ENCODE data around the gene UBE2N.
"Not testable (repeated sequence)": the region's sequence is repeated elsewhere in the genome, so short reads cannot be mapped to it uniquely, and the experiment has no call there.

UBE2N gene

DNA sequence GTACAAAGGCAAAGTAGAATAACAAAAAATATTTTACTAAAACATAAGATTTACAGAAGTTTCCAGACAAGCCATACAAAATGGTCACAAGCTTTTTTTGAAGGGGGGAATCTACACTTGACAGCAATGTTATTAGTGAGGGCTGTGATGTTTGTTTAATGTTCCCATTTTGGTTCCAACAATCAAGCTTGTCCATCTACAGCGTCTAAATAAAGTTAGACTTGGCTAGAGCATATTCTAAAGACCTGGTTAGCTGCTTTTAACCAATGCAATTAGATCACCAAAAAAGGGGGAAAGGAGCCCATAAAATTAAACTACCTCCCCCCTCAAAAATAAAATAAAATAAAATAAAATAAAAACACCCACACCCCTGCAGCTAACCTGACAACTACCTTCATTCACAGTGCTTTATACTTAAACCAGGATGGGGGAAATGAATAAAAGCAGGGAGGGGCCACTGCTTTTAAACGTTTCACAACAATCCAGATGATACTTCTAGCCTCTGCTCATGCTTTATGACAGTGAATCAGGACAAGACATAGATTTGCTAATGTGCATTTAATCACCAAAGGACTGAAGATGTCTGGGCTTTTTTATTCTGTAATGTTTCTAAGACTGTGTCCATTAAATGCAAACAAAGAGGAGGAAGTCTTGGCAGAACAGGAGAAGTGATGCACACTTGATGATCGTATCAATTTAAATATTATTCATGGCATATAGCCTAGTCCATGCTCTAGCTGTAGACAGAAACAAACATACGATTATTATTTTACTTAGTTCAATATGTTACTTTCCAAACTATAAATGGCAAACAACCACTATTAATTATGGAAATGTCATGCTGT lies 32.2 kb downstream of the UBE2N start:
- not testable (repeated sequence) for DNase-seq

DNA sequence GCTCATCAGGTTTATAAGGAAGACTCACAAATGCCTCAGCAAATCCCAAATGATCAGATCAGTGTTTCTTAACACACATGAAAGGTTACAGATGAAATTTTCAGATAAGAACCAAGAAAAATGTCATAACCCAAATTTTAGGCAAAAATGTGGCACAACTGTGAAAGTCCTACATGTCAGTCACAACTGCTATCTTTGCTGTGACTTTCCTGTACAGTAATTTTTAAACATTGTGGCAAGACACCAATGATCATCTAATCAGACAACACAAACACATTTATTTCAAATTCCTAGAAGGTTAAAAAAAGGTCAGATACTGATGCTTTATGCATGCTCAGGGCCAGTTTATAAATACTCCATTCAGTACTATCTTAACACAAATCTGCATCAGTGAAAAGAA lies 32.9 kb downstream of the UBE2N start:
- no peak for DNase-seq

DNA sequence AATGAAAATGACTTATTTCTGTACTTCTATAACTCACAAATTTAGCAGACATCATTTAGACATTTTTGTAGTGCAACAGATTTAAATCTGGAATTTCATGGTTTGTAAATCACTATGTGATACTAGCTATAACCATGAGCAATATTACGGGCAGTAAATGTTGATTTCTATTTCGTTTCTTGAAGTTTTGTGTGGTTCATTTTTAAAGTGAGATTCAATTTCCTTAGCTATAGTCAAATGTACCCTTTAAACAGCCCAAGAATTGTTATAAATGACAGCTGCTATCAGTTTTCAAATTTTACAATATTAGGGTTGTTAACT lies 33.8 kb downstream of the UBE2N start:
- no peak for DNase-seq

DNA sequence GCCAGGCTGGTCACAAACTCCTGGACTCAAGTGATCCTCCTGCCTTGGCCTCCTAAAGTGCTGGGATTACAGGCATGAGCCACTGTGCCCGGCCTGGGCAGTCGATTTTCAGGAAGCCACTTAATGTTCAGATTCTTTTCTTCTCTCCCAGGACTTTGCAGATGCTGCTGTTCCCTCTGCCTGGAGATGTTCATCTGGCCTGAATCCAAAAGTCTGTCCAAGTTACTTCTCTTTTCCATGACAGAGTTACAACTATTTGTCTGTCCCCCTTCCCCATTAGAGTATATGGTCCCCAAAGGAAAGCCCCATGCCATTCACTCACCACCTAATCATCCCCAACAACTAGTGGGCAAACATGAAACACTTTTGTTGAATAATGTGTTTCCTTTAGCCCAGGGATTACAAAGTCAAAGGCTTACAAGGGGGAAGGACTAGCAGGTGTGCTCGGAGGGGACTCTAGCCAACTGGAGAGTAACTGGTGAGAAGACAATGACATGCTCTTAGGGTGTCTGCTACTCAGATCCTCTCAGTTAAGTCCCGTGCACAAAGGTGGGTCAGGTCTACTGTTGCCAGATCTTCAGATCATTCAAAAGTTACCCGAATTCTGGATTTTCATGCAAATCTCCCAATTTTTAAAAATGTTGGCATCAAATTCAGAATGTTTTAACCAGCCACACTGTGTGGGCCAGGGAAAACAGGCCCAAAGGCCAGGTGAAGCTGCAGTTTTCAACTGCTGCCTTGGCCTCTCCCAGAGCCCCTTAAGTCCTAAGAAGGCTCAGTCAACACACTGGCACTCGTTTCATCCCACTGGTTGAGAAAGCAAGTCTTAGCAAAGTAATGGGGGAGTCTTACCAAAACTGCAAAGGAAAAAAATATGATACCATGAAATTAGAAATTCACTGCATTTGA lies 34.4 kb downstream of the UBE2N start:
- DNase-seq = no peak

DNA sequence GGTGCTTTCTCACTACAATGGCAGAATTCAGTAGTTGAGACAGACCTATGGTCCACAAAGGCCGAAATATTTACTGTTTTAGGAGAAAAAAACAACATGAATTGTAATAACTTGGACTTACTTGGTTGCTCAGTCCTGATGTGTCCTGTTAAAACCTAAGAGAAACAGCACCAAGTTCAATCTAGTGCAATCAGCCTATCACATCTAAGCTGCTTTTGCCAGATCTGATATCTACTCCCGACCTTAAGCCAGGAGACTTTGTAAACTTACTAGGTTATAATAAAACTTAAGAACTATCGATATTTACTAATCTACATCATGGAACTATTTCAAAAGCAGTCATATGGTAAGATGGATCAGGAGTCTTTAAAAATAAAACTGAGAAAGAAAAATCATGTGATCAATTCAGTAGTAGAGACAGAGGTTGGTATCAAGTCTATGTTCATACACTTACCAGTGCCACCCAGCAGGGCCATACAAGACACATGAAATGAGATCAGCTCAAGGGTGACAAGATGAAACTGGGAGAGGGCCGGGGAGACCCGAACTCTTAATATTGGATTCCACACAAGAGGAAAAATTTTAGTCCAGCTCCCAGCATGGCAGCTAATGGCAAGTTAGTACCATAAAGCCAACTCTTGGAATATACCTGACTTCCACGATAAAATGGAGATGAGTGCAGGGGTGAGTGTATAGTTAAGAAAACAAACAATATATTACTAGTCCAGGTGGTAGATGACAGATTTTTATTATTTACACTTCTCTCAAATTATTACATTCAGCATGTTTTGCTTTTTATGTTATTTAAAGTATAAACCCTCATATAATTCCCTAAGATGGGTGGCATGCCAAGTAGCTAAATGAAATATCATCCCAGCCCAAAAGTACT lies 36.5 kb downstream of the UBE2N start:
- no peak for DNase-seq

DNA sequence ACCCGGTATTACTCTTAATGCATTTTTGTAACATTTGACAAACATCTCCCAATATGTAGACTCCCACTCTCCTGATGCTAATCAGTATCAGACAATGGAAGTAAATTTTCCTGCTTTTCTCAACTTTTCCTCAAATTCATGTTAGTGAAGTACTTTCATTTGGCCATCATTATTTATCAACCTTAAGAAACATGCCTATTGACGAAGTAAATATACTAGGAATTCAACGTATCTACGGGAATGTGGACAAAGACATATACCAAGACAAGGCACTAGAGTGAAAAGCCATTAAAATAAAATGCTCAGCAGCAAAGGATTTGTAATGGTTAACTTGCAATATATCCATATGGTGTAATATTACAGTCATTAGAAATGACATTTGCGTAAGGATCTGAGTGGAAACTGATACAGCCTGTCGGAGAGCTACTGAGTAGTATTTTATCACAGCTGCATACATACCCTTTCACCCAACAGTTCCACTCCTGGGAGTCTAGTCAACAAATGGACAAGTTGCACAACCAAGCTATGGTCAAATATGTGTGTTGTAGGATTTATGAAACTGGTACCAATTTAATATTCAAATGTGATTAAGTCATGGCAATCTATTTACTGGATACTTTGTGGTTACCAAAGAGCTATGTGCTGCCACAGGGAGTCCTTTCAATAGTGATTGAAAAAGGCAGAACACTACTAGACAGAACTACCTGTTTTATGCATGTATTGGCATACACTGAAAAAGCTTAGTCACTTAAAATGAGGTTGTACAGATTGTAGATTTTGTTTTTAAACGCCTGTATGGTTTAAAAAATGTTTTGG lies 37.6 kb downstream of the UBE2N start:
- no peak for DNase-seq

DNA sequence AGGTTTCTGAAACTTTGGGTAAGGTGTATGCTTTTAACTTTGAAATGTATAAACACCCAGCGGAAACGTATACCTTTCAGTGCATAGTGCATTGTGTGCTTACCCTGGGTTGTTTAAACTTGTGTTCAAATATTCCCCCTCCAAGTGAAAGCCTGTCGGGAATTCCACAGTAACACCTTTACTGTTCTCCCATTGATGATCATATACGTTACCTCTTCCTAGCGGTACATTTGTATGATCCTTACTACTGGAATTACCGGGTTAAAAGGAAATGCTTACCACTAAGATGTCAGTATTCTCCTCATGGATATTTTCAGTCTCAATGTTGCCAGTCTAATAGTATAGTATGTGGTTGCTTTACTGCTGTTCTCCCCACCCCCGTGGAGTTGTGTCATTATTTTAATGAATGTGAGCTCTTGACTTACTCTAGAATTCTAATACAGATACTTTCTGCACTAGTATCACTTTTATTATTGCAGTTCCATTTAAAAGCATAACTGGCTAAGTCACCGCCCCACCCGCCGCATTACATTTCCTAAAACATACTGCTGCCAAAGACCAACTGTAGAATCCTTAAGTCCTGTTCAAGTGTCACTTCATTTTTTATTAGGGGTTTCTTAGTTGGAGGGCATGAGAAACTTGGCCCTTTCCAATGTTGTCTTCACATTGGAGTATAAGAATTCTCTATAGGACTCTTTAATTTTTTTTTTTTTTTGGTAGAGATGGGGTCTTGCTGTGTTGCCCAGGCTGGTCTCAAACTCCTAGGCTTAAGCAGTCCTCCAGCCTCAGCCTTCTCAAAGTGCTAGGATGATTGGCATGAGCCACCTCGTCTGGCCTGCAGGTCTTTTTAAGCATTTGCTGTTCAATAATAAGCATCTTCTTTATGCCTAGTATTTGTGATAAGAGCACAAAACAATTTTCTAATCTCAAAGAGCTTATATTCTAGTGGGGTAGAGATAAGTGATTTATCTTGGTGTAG lies 39.1 kb downstream of the UBE2N start:
- DNase-seq = no peak

DNA sequence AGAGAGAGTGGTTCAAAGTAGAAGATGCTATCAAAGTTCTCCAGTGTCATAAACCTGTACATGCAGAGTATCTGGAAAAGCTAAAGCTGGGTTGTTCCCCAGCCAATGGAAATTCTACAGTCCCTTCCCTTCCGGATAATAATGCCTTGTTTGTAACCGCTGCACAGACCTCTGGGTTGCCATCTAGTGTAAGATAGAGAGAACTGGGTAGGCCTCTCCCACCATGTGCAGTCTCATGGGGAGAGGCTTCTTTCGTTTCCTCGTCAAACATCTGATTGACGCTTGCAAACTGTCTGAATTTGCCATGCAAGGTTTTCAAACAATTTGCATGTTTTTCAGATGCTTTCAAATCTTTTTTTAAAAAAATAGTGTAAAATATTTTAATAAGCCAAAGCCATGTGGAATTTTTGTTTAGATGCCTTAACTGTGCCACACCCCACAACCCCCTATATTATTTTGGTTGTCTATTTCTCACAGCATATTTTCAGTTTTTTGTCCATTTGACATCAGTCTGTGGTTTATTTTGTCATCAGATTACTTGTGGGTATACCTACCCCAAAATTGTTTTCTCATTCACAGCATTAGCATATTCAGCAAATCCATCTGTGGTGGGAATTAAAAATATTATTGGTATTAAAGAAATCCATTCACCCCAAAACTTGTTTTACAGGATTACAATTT lies 42.4 kb downstream of the UBE2N start:
- DNase-seq = not testable (repeated sequence)

DNA sequence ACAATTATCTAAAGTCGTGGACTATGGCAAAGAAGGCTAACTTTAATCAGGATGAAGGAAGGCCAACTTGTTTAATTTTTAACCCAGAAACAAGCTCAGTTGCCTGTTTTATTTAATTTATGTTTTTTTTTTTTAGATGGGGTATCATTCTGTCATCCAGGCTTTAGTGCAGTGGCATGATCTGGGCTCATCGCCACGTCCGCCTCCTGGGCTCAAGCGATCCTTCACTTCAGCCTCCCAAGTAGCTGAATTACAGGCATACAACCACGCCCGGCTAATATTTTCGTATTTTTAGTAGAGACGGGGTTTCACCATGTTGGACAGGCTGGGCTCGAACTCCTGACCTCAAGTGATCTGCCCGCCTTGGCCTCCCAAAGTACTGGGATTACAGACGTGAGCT lies 44.3 kb downstream of the UBE2N start:
- no peak for DNase-seq

DNA sequence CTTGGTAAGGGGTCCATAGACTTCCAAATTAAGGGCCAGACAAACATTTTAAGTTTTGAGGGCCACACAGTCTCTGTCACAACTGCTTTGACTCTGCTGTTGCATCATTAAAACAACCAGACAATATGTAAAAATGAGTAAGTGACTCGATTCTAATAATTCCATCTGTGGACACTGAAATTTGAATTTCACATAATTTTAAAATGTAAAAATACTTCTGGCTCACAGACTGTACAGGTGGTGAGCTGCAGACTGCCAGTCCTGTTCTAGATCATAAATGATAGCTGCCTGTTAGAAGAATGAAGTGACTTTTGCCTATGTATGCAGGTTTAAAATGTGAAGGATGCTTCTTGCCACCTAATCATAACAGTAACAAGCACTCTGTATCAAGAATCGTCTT lies 48.3 kb downstream of the UBE2N start:
- DNase-seq = no peak

DNA sequence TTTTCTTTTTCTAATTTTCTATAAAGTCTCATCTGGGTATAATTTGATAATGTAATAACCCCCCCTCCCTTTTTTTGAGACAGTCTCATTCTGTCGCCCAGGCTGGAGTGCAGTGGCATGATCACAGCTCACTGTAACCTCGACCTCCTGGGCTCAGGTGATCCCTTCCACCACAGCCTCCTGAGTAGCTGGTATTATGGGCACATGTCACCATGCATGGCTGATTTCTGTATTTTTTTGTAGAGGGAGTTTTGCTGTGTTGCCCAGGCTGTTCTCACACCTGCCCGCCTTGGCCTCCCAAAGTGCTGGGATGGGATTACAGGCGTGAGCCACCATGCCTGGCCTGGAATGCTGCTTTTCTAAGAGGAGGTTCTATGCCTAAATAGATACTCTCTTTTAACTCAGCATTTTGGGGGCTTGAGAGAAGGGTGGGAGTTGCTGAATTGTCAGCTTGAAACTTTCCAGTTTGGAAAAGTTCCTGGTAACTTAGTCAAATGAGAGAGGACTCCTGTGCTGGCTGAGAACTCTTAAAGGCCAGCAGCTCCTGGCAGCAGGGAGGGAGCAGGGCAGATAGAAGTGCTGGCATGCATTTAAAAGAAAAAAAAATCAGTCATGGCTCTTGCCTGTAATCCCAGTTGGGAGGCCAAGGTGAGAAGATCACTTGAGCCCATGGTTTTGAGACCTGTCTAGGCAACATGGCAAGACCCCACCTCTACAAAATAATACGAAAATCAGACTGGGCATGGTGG lies 51.0 kb downstream of the UBE2N start:
- DNase-seq = no peak

DNA sequence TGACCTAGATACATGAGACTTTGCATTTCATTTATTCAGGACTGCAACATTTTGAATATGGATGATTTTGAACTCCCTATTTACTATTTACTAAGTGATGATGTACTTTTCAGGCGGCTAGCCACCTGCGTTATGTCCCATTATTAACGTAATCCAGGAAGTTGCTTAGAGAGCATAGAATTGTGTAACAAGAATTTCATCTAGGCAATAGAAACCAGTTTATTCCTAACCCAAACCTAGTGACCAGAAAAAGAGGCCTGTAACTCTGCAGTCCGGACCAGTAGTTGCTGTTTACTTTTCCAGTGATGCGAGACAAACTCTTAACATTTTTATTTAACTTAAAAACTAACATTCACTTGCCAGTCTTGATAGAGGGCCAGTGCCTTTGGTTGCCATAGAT lies 51.7 kb downstream of the UBE2N start:
- DNase-seq = no peak

DNA sequence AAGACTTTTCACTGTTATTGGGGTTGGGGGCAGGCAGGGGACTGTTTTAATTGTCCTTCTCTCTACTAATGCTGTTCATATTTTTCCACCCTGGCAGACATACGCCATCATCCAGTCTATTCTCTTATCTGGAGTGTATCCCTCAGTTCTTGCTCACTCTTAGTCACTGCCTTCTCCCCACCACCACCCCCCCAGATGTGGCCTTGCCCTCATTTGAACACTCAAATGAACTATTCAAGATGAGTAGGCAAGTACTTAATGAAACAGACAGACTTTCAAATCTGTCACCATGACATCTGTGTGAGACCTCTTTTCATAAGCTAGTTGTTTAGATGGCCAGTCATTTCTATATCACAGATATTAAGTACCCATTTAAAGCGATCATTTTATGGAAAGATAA lies 54.0 kb downstream of the UBE2N start:
- DNase-seq = no peak

DNA sequence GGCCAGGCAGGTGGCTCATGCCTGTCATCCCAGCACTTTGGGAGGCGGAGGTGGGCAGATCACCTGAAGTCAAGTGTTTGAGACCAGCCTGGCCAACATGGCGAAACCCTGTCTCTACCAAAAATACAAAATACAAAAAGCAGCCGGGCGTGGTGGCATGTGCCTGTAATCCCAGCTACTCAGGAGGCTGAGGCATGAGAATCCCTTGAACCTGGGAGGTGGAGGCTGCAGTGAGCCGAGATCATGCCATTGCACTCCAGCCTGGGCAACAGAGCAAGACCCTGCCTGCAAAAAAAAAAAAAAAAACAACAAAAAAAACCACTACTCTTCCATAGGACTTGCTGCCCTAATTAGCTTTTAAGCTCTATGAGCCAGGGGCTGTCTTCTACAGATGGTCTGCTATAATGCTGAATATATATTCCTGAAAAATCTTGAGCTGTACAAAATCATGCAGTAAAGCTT lies 59.7 kb downstream of the UBE2N start:
- DNase-seq = not testable (repeated sequence)

DNA sequence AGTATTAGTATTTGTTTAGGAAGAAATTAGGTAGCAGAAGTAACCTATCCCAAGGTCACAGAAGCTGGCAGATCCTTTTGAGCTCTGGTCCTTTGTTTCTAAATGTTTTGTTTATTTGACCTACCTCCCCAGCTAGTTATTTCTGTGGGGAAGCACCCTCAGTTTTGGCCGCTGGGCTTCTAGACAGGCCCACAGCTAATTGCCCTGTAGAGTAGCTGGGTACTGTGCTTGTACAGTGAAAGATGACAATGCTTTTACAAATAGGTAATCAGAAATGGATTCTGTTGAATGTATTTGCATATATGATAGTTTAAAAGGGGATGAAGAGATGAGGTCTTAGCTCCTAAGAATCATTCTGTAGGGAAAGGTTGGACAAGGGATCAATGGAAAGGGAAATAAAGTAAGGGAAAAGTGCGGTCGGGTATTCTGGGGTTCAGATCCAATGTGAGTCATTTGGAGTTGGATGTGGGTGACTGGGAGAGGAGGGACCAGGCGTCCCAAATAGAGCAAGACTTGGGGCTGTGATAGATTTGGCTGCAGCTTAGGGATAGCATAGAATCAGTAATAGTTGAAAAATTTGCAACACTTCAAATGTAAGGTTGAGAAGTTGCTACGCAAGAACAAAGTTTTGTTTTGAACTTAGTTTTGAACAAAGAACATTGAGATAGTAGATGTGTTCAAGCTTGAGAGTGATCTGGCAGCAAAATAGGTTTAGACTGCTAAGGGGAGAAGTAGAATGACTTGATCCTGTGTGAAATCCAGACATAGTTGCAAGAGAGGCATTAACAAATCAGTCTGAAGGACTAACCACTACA lies 60.4 kb downstream of the UBE2N start:
- no peak for DNase-seq

DNA sequence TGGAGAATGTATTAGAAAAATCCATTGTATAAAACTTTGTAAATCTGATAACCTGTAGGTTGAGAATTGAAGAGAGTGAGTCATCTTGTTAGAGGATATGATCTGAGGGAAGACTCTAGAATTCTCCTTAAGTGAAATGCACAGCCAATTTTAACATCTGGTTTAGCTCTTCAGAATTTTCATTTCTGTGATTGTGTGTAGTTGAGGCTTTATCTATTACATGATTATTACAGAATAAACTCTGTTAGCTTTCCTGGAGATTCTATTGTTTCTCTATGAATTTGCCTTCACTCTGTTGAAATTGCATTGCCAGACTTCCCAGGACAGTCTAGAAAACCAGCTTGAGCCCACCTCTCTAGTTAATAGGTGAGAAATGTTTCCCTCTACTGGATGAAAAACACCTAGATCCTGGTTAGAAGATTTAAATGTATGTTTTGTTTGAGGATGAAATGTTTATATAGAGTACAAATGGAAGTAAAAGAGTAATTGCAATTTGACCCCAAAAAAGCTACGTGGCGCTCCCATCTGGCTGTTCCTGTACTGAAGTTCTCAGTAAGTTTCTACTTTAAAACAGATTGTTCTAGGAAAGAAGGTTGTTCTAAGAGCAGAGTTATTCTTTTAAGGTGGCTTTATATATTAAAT lies 61.1 kb downstream of the UBE2N start:
- no peak for DNase-seq

DNA sequence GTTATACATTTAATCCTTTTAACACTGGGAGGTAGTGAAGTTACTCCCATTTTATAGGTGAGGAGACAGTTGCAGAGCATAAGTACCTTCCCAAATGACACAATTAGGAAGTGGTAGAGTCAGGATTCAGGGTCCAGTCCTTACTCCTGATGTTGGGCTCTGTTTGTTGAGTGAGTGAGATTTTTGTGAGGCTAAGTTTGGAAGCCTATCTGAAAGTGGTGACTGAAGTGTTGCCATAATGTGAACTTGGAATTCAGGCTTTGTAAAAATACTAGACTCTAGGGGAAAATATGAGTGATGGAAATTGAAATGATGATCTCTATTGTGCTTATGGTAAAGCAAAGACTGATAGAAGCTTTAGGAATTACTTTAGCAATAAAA lies 61.8 kb downstream of the UBE2N start:
- DNase-seq = no peak

All from inflammatory macrophage (primary cell).